H9 (cell line): ENCODE measurements around the gene PRDX2. TPM values are rescaled to one million over a fixed set of nuclear protein-coding genes. Genes with fewer than 3 reads are reported as not detected.

Source experiments
- DNase-seq: peaks from one replicate; pipeline ENCODE4 v3.0.0-alpha.2; 2017
- H2AFZ ChIP-seq: one replicate; pipeline ENCODE4 v1.6.1; 2013; ENCODE audit warnings: mild to moderate bottlenecking, low read length, control low read depth, moderate library complexity
- H2AK5ac ChIP-seq: 2 replicates; pipeline ENCODE4 v1.6.1; 2013; ENCODE audit warnings: low read length, control low read depth, mixed read lengths; ENCODE audit not compliant: insufficient read length
- H2BK120ac ChIP-seq: one replicate; pipeline ENCODE4 v1.6.1; 2013; ENCODE audit warnings: low read depth, mild to moderate bottlenecking, low read length, control low read depth, inconsistent platforms; ENCODE audit not compliant: poor library complexity, severe bottlenecking
- H2BK12ac ChIP-seq: 2 replicates; pipeline ENCODE4 v1.6.1; 2013; ENCODE audit warnings: low read length, control low read depth, mixed read lengths, low read depth; ENCODE audit not compliant: insufficient read length
- H2BK15ac ChIP-seq: 2 replicates; pipeline ENCODE4 v1.6.1; 2013; ENCODE audit warnings: low read depth, low read length, control low read depth
- H2BK20ac ChIP-seq: one replicate; pipeline ENCODE4 v1.6.1; 2013; ENCODE audit warnings: low read depth, mild to moderate bottlenecking, low read length, control low read depth, inconsistent platforms; ENCODE audit not compliant: poor library complexity, severe bottlenecking
- H2BK5ac ChIP-seq: 2 replicates; pipeline ENCODE4 v1.6.1; 2013; ENCODE audit warnings: low read length, control low read depth, mixed read lengths; ENCODE audit not compliant: insufficient read length
- H3K14ac ChIP-seq: 2 replicates; pipeline ENCODE4 v1.6.1; 2013; ENCODE audit warnings: low read length, control low read depth; ENCODE audit not compliant: insufficient read depth
- H3K18ac ChIP-seq: 2 replicates; pipeline ENCODE4 v1.6.1; 2013; ENCODE audit warnings: low read depth, mild to moderate bottlenecking, mixed read lengths, low read length, control low read depth; ENCODE audit not compliant: insufficient read length
- H3K23ac ChIP-seq: 2 replicates; pipeline ENCODE4 v1.6.1; 2013; ENCODE audit warnings: low read length, control low read depth, mixed read lengths, low read depth; ENCODE audit not compliant: insufficient read length
- H3K23me2 ChIP-seq: 2 replicates; pipeline ENCODE4 v1.6.1; 2013; ENCODE audit warnings: low read depth, mild to moderate bottlenecking, mixed read lengths, low read length, control low read depth; ENCODE audit not compliant: insufficient read length, poor library complexity, severe bottlenecking
- H3K27ac ChIP-seq: 2 replicates; pipeline ENCODE4 v1.5.1; 2013; ENCODE audit warnings: low read length, control low read depth, mixed read lengths, low read depth; ENCODE audit not compliant: insufficient read length
- H3K27me3 ChIP-seq: 2 replicates; pipeline ENCODE4 v1.6.1; 2013; ENCODE audit warnings: low read length, control low read depth, inconsistent platforms; ENCODE audit not compliant: insufficient read depth
- H3K4ac ChIP-seq: 2 replicates; pipeline ENCODE4 v1.6.1; 2013; ENCODE audit warnings: low read depth, mild to moderate bottlenecking, control low read depth, inconsistent platforms, low read length, moderate library complexity
- H3K4me1 ChIP-seq: 2 replicates; pipeline ENCODE4 v1.6.1; 2013; ENCODE audit warnings: low read length, control low read depth, inconsistent platforms; ENCODE audit not compliant: insufficient read depth
- H3K4me2 ChIP-seq: 2 replicates; pipeline ENCODE4 v1.6.1; 2013; ENCODE audit warnings: low read length, control low read depth, mixed read lengths; ENCODE audit not compliant: insufficient read length, insufficient read depth
- H3K56ac ChIP-seq: 2 replicates; pipeline ENCODE4 v1.6.1; 2013; ENCODE audit warnings: low read depth, mild to moderate bottlenecking, mixed read lengths, low read length, control low read depth; ENCODE audit not compliant: insufficient read length
- H3K79me1 ChIP-seq: 2 replicates; pipeline ENCODE4 v1.6.1; 2013; ENCODE audit warnings: low read depth, mild to moderate bottlenecking, moderate library complexity, low read length, control low read depth, inconsistent platforms; ENCODE audit not compliant: insufficient read depth, poor library complexity, severe bottlenecking
- H3K79me2 ChIP-seq: 2 replicates; pipeline ENCODE4 v1.6.1; 2013; ENCODE audit warnings: low read length, control low read depth, inconsistent platforms; ENCODE audit not compliant: insufficient read depth
- H3K9ac ChIP-seq: 2 replicates; pipeline ENCODE4 v1.6.1; 2013; ENCODE audit warnings: low read length, control low read depth, mixed read lengths; ENCODE audit not compliant: insufficient read length; ENCODE audit errors: extremely low read depth
- H3K9me3 ChIP-seq: one replicate; pipeline ENCODE4 v1.6.1; 2013; ENCODE audit warnings: low read depth, low read length, inconsistent platforms; ENCODE audit not compliant: control insufficient read depth
- H3T11ph ChIP-seq: one replicate; pipeline ENCODE4 v1.6.1; 2013; ENCODE audit warnings: mild to moderate bottlenecking, low read length, control low read depth, inconsistent platforms
- H4K20me1 ChIP-seq: one replicate; pipeline ENCODE4 v1.6.1; 2013; ENCODE audit not compliant: control insufficient read depth, insufficient read length, insufficient read depth
- H4K5ac ChIP-seq: 2 replicates; pipeline ENCODE4 v1.6.1; 2013; ENCODE audit warnings: low read depth, mild to moderate bottlenecking, mixed read lengths, low read length, control low read depth; ENCODE audit not compliant: insufficient read length
- H4K8ac ChIP-seq: replicated peaks from 2 replicates; pipeline ENCODE4 v1.6.1; 2013; ENCODE audit warnings: low read length, control low read depth, mixed read lengths, low read depth; ENCODE audit not compliant: insufficient read length
- H4K91ac ChIP-seq: 2 replicates; pipeline ENCODE4 v1.6.1; 2013; ENCODE audit warnings: low read depth, mild to moderate bottlenecking, moderate library complexity, mixed read lengths, low read length, control low read depth; ENCODE audit not compliant: insufficient read length
- H3K27ac Mint-ChIP-seq, 3 experiments: 2 replicates in 2 of 3; 3 replicates in 1 of 3; pipeline ENCODE4 v1.8.0; 2020 to 2021; ENCODE audit warnings: mixed read lengths in 3 of 3, mild to moderate bottlenecking in 1 of 3, moderate library complexity in 1 of 3
- H3K27me3 Mint-ChIP-seq: 2 replicates; pipeline ENCODE4 v1.8.0; 2021; ENCODE audit warnings: low read depth, mild to moderate bottlenecking, moderate library complexity, mixed read lengths
- H3K36me3 Mint-ChIP-seq, 3 experiments: 2 replicates in 2 of 3; 3 replicates in 1 of 3; pipeline ENCODE4 v1.8.0; 2020 to 2021; ENCODE audit warnings: low read depth in 3 of 3, mixed read lengths in 3 of 3; ENCODE audit not compliant: insufficient read depth in 1 of 3
- H3K4me1 Mint-ChIP-seq, 2 experiments: 2 replicates each; pipeline ENCODE4 v1.8.0; 2020; ENCODE audit warnings: mixed read lengths in 2 of 2
- H3K4me3 Mint-ChIP-seq, 2 experiments: 2 replicates in 1 of 2; 3 replicates in 1 of 2; pipeline ENCODE4 v1.8.0; 2020 to 2021; ENCODE audit warnings: mild to moderate bottlenecking in 2 of 2, mixed read lengths in 2 of 2, moderate library complexity in 1 of 2
- H3K9me3 Mint-ChIP-seq, 2 experiments: 2 replicates in 1 of 2; 3 replicates in 1 of 2; pipeline ENCODE4 v1.8.0; 2020; ENCODE audit warnings: mild to moderate bottlenecking in 2 of 2, mixed read lengths in 2 of 2, moderate library complexity in 1 of 2
- WGBS: extraction: QIAGEN DNeasy Blood & Tissue Kit; methylation state at CpG from one replicate; pipeline ENCODE4 v1.1.7; 2013; ENCODE audit warnings: missing lambda C conversion rate, low lambda C conversion rate, mixed read lengths; ENCODE audit not compliant: insufficient read length; ENCODE audit errors: extremely low coverage; 5-methylcytosine and 5-hydroxymethylcytosine counted together
- total RNA-seq: library from RNA; stranded (reverse); gene quantifications from 2 replicates; pipeline ENCODE4 v1.2.1, GENCODE V29; 2021
- TF ChIP-seq, protein P1 (sequence below): fragments of 200-600 bp; sonication (generic); conservative IDR thresholded peaks from 3 replicates; pipeline ENCODE4 v1.8.0; 2021; ENCODE audit warnings: antibody characterized with exemption, mild to moderate bottlenecking

Gene PRDX2
- total RNA-seq, 1 experiment from 2014 or later = 468 TPM

DNA sequence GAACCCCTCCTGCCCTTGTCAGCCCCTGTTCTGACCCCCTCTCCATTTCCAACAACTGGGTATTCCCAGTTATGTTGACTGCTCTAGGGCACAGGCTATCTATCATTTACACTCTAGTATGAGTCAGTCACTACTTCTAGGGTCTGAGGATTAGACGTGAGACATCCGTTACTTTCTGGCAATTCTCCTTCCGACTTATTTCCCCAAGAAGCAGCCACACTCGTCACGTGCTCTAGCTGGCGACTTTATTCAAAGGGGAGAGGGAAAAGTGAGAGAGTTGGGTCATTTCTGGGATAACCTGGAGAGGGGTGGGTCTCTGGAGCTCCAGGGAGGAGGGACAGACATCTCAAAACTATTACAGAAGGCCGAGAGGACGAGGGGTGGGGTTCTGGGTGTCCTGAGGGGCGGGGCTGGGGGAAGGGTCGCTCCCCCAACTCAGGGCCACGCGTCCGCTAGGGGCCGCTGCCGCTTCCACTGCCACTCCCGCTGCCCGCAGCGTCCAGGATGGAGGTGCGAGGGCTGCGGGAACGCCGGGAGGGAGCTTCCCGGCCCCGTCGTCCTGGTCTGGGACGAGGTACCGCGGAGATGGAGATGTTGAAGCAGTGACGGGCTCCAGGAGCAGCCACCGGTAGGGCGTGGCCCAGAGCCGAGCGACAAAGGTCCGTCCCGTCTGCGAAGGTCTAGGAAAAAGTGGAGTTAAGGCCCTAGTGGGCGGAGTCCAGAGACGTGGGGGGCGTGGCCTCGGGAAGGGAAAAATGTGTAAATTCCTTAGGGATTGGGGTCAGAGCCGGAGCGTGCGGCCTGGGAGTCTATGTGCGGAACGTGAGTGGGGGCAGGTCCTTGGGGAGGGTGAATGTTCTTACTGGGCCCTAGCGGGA, 23.9 kb upstream of the PRDX2 start:
- Histone ChIP-seq H3K18ac (peak overlapping the region; percentile 54), H3K4ac (no peak overlapping the region), H3K23me2 (peaks cover 10% of the 10 kb centered on the region), H3K4me2 (peak overlapping the region; percentile 39), H4K8ac (no peak overlapping the region), H3K23ac (no peak overlapping the region), H2BK5ac (no peak overlapping the region), H2AK5ac (no peak overlapping the region), H3K79me1 (no peaks in the 10 kb centered on the region), H3K27me3 (no peaks in the 10 kb centered on the region), H4K91ac (no peak overlapping the region), H3K79me2 (no peaks in the 10 kb centered on the region), H2BK120ac (no peak overlapping the region), H3K14ac (no peak overlapping the region), H3K9me3 (no peaks in the 10 kb centered on the region), H3K27ac (no peak overlapping the region), H2AFZ (no peak overlapping the region), H4K20me1 (no peaks in the 10 kb centered on the region), H3K56ac (no peak overlapping the region), H2BK20ac (no peak overlapping the region), H3K4me1 (peaks cover 2% of the 10 kb centered on the region; the same call in 1 of the 2 replicates), H3T11ph (no peak overlapping the region), H2BK12ac (no peak overlapping the region), H4K5ac (no peak overlapping the region), H2BK15ac (no peak overlapping the region), H3K9ac (no peak overlapping the region)
- H3K4me1 Mint-ChIP-seq = peaks cover 16 to 26% of the 10 kb centered on the region in 2 experiments
- no peaks in the 10 kb centered on the region for H3K9me3 Mint-ChIP-seq
- TF ChIP-seq, protein P1, sequence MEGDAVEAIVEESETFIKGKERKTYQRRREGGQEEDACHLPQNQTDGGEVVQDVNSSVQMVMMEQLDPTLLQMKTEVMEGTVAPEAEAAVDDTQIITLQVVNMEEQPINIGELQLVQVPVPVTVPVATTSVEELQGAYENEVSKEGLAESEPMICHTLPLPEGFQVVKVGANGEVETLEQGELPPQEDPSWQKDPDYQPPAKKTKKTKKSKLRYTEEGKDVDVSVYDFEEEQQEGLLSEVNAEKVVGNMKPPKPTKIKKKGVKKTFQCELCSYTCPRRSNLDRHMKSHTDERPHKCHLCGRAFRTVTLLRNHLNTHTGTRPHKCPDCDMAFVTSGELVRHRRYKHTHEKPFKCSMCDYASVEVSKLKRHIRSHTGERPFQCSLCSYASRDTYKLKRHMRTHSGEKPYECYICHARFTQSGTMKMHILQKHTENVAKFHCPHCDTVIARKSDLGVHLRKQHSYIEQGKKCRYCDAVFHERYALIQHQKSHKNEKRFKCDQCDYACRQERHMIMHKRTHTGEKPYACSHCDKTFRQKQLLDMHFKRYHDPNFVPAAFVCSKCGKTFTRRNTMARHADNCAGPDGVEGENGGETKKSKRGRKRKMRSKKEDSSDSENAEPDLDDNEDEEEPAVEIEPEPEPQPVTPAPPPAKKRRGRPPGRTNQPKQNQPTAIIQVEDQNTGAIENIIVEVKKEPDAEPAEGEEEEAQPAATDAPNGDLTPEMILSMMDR = peak; percentile 96
- peak overlapping the region; percentile 63 to 91 (median 90); a peak in 5 of 7 replicates for H3K27ac Mint-ChIP-seq
- peaks cover 0 to 2% (median 0%) of the 10 kb centered on the region in 3 experiments; a peak in 3 of 7 replicates for H3K36me3 Mint-ChIP-seq
- DNase-seq = peak; percentile 93
- peaks cover 8% of the 10 kb centered on the region for H3K27me3 Mint-ChIP-seq
- peak overlapping the region; percentile 63 to 85 for H3K4me3 Mint-ChIP-seq
- WGBS = no CpG with 5 or more reads among the region's 46 CpGs
